Tibial nerve (tissue), 4 donors: ENCODE results near the gene ZBED4. TPM values are rescaled to one million over a fixed set of nuclear protein-coding genes. Genes with fewer than 3 reads are reported as not detected.
A peak's percentile ranks its signal among the peaks of the same experiment; 100 is the strongest.

Experiments used
- DNase-seq, 2 donors: peaks; one replicate each; pipeline ENCODE4 v3.0.0-alpha.2; 2019; ENCODE audit warnings: low spot score in 2 of 2
- H3K27ac ChIP-seq, 4 donors: fragments of 200-600 bp; sonication (generic) in 3 of 4; one replicate each; pipeline ENCODE4 v1.5.1; 2017 to 2019; ENCODE audit warnings: mild to moderate bottlenecking in 1 of 4
- H3K27me3 ChIP-seq, 2 donors: fragments of 200-600 bp; sonication (generic) in 1 of 2; one replicate each; pipeline versions ENCODE4 v1.5.1 to v1.6.0; 2017 to 2019
- H3K36me3 ChIP-seq, 3 donors: fragments of 200-600 bp; sonication (generic); one replicate each; pipeline ENCODE4 v1.5.1; 2018 to 2019
- H3K4me1 ChIP-seq, 4 donors: fragments of 200-600 bp; sonication (generic) in 3 of 4; one replicate each; pipeline ENCODE4 v1.5.1; 2017 to 2019
- H3K4me3 ChIP-seq, 4 donors: fragments of 200-600 bp; sonication (generic) in 3 of 4; one replicate each; pipeline ENCODE4 v1.5.1; 2017 to 2019; ENCODE audit warnings: mild to moderate bottlenecking in 1 of 4, moderate library complexity in 1 of 4
- H3K9me3 ChIP-seq, 4 donors: fragments of 200-600 bp; sonication (generic) in 3 of 4; one replicate each; pipeline ENCODE4 v1.5.1; 2017 to 2019
- EP300 ChIP-seq, 2 donors: sonication (generic); formaldehyde crosslinking; IDR thresholded peaks; one replicate each; pipeline ENCODE4 v1.6.1; 2017; ENCODE audit warnings: antibody characterized with exemption in 2 of 2, mild to moderate bottlenecking in 1 of 2
- POLR2A ChIP-seq, 2 donors: fragments of 450-650 bp; IDR thresholded peaks; one replicate each; pipeline ENCODE4 v1.6.1; 2017; ENCODE audit warnings: antibody characterized with exemption in 2 of 2, mild to moderate bottlenecking in 2 of 2, moderate library complexity in 2 of 2
- WGBS, 2 donors: methylation state at CpG; one replicate each; pipeline ENCODE4 v1.1.5; 2018; 5-methylcytosine and 5-hydroxymethylcytosine counted together
- total RNA-seq, 4 donors: library from RNA; depleted of rRNA; stranded (reverse); fragments of >200 nt; gene quantifications; one replicate each; pipeline ENCODE4 v1.1.0, GENCODE V29; 2016
- TF ChIP-seq, protein P1 (sequence below), 5 experiments: fragments of 200-600 bp in 3 of 5; fragments of 450-650 bp in 2 of 5; sonication (generic) in 3 of 5; IDR thresholded peaks; one replicate each; pipeline ENCODE4 v1.5.1; 2016 to 2019; ENCODE audit warnings: antibody characterized with exemption in 5 of 5, mild to moderate bottlenecking in 3 of 5, moderate library complexity in 2 of 5

The ZBED4 gene
- total RNA-seq, 4 donors from 2014 or later, result 5.9 to 12.3 (median 7.3) TPM

- Histone ChIP-seq H3K36me3 (peaks cover 0 to 30% (median 0%) of the 10 kb centered on the region in 3 donors), H3K27ac (peak overlapping the region in 2 of 4 donors; percentile 47 to 98), H3K4me1 (peaks cover 0 to 54% (median 34%) of the 10 kb centered on the region in 4 donors), H3K27me3 (peaks cover 0 to 7% of the 10 kb centered on the region in 2 donors), H3K4me3 (peak overlapping the region in 1 of 4 donors; percentile 27), H3K9me3 (no peaks in the 10 kb centered on the region)
- TF ChIP-seq, protein P1, sequence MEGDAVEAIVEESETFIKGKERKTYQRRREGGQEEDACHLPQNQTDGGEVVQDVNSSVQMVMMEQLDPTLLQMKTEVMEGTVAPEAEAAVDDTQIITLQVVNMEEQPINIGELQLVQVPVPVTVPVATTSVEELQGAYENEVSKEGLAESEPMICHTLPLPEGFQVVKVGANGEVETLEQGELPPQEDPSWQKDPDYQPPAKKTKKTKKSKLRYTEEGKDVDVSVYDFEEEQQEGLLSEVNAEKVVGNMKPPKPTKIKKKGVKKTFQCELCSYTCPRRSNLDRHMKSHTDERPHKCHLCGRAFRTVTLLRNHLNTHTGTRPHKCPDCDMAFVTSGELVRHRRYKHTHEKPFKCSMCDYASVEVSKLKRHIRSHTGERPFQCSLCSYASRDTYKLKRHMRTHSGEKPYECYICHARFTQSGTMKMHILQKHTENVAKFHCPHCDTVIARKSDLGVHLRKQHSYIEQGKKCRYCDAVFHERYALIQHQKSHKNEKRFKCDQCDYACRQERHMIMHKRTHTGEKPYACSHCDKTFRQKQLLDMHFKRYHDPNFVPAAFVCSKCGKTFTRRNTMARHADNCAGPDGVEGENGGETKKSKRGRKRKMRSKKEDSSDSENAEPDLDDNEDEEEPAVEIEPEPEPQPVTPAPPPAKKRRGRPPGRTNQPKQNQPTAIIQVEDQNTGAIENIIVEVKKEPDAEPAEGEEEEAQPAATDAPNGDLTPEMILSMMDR (IDR thresholded peaks at IDR 0.05), result peak; percentile 88 to 99 (median 98)
- TF ChIP-seq POLR2A (IDR thresholded peaks at IDR 0.05), result no peak
- no peak for TF ChIP-seq EP300 (IDR thresholded peaks at IDR 0.05)
- no peak for DNase-seq
- WGBS, 2 donors, result 9% methylated on average over 10 to 12 of the region's 75 CpGs
These were observed 75.8 kb downstream of the ZBED4 start for GRCh38 chr22:49929211-49929979.

- no peak for DNase-seq
- peaks cover 0 to 23% (median 0%) of the 10 kb centered on the region in 3 donors for H3K36me3 ChIP-seq
- 48 to 67% methylated on average over 12 of the region's 21 CpGs for WGBS, 2 donors
- H3K27me3 ChIP-seq, result peaks cover 0 to 7% of the 10 kb centered on the region in 2 donors
- peaks cover 0 to 61% (median 40%) of the 10 kb centered on the region in 4 donors for H3K4me1 ChIP-seq
- H3K9me3 ChIP-seq, result no peaks in the 10 kb centered on the region
- no peak overlapping the region for H3K4me3 ChIP-seq
- TF ChIP-seq POLR2A (IDR thresholded peaks at IDR 0.05), result no peak
- H3K27ac ChIP-seq, result peak overlapping the region in 3 of 4 donors; percentile 34 to 98 (median 47)
These were observed 76.4 kb downstream of the ZBED4 start for GRCh38 chr22:49929994-49930575.

DNA sequence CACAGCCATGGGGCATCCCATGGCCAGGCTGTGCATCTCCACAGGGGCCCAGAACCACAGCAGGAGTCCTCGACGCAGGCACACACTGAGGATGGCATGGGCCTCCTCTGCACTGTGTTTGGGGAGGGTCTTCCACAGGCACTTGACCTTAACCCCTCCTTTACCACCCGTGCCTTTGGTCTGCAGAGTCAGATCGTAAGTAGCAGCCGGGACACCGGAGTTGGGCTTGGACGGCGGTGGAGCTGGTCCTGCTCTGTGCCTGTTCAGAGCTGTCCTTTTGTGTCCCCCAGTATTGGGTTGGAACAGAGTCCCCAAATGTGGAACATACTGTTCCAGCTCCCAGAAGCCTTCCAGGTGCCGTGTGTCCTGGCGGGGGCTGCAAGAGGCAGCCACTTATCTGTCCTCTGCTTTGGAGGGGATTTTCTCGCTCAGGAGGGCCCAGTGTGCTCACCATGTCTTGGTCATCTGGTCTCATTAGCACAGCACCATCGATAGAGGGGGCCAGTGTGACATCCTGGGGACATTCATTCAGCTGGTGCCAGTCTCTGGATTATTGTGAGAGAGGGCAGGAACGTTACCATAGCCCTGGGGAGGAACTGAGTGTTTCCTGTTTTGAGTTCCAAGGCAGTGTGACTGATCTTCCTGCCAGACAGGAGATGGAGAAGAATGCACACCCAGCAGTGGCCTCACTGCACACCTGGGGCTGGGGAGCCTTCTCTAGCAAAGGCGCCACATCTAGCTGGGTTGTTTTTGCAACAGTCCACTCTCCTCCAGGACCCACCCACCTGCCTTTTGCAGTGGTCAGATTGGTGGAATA, 77.2 kb downstream of the ZBED4 start:
- Histone ChIP-seq H3K9me3 (no peaks in the 10 kb centered on the region), H3K27me3 (peaks cover 0 to 7% of the 10 kb centered on the region in 2 donors)
- 62 to 68% methylated on average over 12 to 13 of the region's 14 CpGs for WGBS, 2 donors

DNA sequence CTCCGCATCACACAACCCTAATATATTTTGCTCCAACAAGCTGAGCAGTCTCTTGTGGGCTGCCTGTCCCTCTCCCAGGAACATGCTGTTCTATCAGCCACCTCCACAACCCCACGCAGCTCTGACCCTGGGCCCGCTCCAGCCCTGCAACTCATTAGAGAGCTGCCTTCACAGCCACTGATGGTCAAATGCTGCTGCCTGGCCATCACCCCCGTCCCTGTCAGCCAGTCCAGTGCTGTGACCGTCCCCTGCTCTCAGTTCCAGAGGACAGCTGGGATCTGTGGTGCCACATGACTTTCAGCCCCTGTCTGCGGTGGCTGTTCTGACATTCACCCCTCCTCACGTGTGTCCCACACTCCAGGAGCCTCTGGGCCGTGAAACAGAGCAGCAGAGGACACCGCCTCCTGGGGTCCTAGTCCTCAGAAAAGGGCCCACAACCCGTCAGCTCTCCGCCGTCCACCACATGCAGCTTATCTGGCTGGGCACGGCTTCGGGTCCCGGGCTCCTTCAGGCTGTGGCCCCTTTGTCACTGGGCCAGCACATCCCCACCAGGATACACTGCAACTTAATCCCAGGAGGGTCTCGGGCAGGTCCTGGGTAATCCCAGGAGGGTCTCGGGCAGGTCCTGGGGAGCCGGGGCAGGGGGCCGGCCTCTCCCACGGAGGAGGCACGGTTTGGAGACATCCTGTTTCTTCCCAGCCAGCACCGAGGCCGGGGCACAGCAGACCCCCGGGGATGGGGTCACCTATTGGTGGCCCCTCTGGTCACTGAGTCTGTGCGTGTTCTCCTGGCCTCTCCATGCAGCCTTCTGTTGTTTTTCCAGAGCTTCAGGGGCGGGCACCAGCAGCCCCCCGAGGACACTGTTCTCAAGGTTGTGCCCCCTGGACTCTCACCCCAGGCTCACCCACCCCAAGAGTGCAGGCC, 79.9 kb downstream of the ZBED4 start:
- H3K9me3 ChIP-seq, result no peaks in the 10 kb centered on the region
- peaks cover 0 to 90% (median 61%) of the 10 kb centered on the region in 4 donors for H3K4me1 ChIP-seq
- H3K27ac ChIP-seq, result peak overlapping the region; percentile 91 to 98 (median 96)
- H3K4me3 ChIP-seq, result peak overlapping the region in 1 of 4 donors; percentile 60
- H3K27me3 ChIP-seq, result peaks cover 0 to 7% of the 10 kb centered on the region in 2 donors
- WGBS, 2 donors, result 67 to 76% methylated on average over 27 of the region's 27 CpGs
- no peaks in the 10 kb centered on the region for H3K36me3 ChIP-seq
- peak in 1 of 2 donors; percentile 40 for TF ChIP-seq POLR2A (IDR thresholded peaks at IDR 0.05)
- peak in 1 of 2 donors; percentile 91 for TF ChIP-seq EP300 (IDR thresholded peaks at IDR 0.05)
- TF ChIP-seq, protein P1 (IDR thresholded peaks at IDR 0.05), result peak in 2 of 5 experiments; percentile 17 to 28
- DNase-seq, result peak; percentile 74 to 75

More for the DNA sequence above, 77.2 kb downstream of the ZBED4 start:
- H3K4me1 ChIP-seq, result peaks cover 0 to 63% (median 41%) of the 10 kb centered on the region in 4 donors
- peaks cover 0 to 16% (median 0%) of the 10 kb centered on the region in 3 donors for H3K36me3 ChIP-seq
- TF ChIP-seq EP300 (IDR thresholded peaks at IDR 0.05) (peak in 1 of 2 donors; percentile 82), POLR2A (IDR thresholded peaks at IDR 0.05) (no peak)
- TF ChIP-seq, protein P1 (IDR thresholded peaks at IDR 0.05), result peak; percentile 48 to 74 (median 66)
- peak overlapping the region; percentile 22 to 98 (median 66) for H3K27ac ChIP-seq
- DNase-seq, result peak; percentile 61 to 72
- H3K4me3 ChIP-seq, result no peak overlapping the region
